GM19043 (cell line): Measurements from ENCODE around the gene CDK1.

Experiments
- ATAC-seq: cut with Tn5 transposase; IDR thresholded peaks from one replicate; pipeline ENCODE4 v1.9.1; 2021; ENCODE audit warnings: low read depth; ENCODE audit not compliant: unreplicated experiment

CDK1 gene

DNA sequence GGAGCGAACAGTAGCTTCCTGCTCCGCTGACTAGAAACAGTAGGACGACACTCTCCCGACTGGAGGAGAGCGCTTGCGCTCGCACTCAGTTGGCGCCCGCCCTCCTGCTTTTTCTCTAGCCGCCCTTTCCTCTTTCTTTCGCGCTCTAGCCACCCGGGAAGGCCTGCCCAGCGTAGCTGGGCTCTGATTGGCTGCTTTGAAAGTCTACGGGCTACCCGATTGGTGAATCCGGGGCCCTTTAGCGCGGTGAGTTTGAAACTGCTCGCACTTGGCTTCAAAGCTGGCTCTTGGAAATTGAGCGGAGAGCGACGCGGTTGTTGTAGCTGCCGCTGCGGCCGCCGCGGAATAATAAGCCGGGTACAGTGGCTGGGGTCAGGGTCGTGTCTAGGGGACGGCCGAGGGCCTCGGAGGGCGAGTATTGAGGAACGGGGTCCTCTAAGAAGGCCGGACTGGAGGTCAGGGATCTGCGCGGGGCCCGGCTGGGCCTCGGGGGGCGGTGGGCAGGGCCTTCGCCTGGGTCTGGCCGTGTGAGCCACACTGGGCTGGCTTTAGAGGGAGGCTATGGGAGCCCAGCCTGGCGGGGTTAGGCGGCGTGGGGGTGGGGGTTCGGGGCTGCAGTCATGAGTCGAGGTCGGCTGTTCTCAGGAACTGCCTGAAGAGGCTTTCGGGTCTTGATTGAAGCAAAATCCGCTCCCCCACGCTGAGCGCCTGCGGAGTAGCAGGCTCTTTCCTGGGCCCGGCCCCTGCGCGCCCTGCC lies at the start of gene CDK1:
CDK1 (plus strand) TSS at position 265 of the 757 bp plus-strand sequence. CDS start 1,688 bp downstream, outside the sequence.
- ATAC-seq = peak; percentile 92

DNA sequence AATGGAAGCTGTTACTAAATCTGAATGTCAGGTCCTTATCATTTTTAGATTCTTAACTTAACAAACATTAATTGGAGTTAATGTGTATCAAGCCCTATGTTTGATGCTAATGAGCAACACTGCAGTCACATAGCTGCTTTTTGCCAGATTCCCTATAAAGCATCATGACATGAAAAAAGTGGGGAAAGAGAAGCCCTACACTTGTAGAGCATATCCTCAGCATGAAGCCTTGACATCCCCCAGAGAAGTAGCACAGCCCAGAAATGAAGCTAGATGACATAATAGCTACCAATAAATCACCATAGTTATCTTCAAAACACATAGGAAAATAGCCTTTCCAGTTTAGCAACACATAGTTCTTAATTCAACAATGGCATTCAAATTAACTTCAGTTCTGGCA lies 49.2 kb upstream of the CDK1 start:
- no peak for ATAC-seq

- ATAC-seq = peak; percentile 80
Measured at GRCh38 chr10:60731134-60731885, 47.0 kb upstream of the CDK1 start.

DNA sequence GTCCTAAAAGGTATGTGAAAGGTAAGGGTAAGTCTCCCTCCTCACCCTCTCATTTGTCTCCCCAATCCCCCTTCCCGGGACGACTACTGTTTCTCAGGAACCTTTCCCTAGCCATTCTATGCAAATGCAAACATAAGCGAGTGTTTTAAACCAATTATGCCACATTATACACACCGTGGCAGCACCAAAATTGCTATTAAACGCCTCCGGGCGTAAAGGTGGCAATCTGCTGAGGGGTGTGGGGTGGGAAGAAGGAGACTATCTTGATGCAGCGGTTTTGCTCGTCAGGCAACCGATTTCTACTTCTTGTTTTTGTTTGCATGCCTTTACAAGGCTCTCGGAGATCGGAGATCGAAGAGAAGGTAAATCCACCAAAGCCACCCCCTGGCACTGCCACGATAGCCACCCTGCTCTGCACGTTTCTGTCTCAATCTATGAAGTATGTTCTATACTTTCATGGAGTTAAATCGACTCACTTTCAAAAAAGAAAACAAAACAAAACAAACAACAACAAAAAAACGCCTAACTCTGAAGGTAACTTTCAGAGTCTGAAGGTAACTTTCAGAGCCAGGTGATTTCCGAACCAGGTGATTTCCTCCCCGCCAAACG lies 46.0 kb upstream of the CDK1 start:
- no peak for ATAC-seq

DNA sequence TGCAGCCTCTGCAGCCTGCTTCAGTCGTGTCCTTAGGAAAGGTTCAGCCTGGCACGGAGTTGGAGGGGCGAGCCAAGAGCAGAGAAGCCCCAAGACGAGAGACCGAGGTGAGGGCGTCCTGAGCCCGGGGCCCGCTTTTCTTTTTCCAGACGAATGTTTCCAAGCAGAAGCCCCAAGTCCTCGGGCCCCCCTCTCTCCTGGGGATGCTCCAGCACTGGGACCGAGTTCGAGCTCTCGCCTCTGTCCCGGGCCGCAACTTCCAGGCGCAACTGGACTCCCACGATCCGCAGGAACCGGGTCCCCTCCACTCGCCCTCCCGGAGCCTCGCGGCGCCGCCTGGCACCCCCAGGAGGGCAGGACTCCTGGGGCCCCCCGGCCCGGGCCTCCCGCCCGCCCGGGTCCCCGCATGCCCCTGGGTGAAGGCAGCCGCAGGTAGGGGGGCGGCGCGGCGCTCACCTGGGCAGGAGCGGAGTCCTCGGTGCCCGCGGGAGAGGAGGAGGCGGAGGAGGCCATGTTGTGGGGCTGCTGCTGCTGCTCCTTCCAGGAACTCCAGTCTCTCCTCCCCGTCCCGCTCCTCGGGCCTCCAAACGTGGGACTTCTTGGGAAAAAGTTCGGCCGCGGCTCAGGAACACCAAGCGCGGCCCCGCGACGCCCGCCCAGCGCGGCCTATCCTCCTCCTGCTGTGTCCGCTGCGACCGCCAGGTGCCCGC lies 45.3 kb upstream of the CDK1 start:
- ATAC-seq = peak; percentile 43

GRCh38 chr10:60733517-60733822 lies 44.8 kb upstream of the CDK1 start:
- no peak for ATAC-seq

DNA sequence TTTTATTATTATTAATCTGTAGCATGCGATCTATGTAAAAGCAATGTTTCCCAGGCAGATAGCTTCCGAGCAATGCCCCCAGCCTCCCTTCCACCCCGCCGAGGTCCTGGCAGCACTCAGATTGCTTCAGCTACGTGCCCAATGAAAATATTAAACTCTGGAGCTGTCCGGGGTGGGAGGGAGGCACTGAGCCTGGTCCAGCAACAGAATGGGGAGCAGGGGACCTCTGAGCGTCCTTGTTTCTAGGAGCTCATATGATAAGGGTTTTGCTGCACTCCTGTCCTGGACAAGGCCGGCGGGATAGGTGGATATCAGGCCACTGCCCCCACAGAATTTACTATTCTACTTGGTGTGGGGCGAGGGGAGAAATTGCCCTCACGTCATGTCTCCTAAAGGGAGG lies 44.5 kb upstream of the CDK1 start:
- ATAC-seq = no peak

- ATAC-seq = no peak
Measured at GRCh38 chr10:60734226-60734625, 44.1 kb upstream of the CDK1 start.

- ATAC-seq = no peak
Measured at GRCh38 chr10:60735244-60735643, 43.0 kb upstream of the CDK1 start.

GRCh38 chr10:60737242-60737641 lies 41.0 kb upstream of the CDK1 start:
- no peak for ATAC-seq

DNA sequence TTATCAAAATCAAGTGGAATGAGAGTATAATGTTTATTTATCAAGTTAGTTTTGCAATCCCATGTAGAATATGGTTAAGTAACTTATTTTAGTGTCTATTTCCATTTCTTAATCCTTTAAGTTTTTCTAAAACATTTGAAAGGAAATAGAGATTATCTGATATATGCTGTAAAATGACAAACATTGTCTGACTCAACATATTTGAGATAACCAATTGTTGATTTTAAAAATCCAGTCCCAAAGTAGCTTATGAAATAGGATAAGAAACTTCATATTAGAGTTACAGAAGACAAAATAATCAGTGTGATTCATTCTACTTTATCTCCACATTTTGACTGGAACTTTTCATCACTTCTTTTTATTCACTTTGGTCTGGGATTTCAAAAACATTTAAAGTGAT lies 38.7 kb upstream of the CDK1 start:
- no peak for ATAC-seq

GRCh38 chr10:60742512-60742911 lies 35.8 kb upstream of the CDK1 start:
- no peak for ATAC-seq

GRCh38 chr10:60747817-60748469 lies 30.3 kb upstream of the CDK1 start:
- no peak for ATAC-seq

- no peak for ATAC-seq
Measured at GRCh38 chr10:60753152-60753551, 25.1 kb upstream of the CDK1 start.

DNA sequence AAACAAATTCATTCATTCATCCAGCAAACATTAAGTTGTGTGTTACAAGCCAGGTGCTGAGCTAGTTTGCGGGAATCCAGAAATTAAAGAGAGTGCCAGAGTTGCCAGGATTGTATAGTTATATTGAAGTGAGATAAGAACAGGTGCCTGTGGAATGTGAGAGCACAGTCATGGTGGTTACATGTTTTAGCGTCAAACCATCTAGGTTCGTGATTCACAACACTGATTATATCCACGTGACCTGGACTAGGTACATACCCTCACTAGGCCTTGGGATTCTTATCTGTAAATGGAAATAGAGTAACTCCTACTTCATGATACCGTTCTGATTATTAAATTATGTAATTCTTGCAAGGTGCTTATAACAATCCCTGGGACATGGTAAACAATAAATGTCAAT lies 24.5 kb upstream of the CDK1 start:
- ATAC-seq = no peak

DNA sequence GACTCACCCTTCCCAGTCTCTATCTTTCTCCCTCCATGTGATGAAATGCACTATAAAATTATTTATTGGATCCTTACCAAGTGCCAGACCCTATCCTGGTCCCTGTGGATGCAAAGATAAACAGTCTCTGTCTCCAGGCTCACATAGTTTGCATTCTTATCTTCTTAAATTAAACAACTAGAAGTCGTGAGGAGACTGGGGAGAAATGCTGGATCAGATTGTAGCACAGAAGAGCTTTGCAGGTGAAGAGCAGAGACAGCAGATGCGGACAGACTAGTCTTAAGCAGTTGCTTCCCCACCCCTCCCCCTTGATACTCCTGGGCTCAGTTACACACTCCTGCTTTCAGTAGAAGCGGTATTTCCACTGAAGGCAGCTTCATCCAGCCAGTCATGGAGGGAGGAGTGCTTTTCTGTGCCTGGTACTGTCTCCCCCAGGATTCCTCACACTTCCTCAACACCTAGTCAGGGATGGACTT lies 20.8 kb upstream of the CDK1 start:
- no peak for ATAC-seq

DNA sequence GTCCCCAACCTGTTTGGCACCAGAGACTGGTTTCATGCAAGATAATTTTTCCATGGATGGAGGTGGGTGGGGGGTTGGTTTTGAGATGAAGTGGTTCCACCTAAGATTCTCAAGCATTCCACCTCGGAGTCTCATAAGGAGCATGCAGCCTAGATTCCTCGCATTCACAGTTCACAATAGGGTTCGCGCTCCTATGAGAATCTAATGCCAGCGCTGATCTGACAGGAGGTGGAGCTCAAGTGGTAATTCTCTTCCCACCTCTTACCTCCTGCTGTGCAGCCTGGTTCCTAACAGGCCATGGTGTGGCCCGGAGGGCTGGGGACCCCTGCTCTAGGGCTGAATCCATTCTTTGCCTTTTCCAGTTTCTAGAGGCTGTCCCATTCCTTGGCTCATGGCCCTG lies 19.1 kb upstream of the CDK1 start:
- ATAC-seq = no peak

GRCh38 chr10:60760711-60761210 lies 17.5 kb upstream of the CDK1 start:
- no peak for ATAC-seq

GRCh38 chr10:60762554-60762953 lies 15.7 kb upstream of the CDK1 start:
- no peak for ATAC-seq

DNA sequence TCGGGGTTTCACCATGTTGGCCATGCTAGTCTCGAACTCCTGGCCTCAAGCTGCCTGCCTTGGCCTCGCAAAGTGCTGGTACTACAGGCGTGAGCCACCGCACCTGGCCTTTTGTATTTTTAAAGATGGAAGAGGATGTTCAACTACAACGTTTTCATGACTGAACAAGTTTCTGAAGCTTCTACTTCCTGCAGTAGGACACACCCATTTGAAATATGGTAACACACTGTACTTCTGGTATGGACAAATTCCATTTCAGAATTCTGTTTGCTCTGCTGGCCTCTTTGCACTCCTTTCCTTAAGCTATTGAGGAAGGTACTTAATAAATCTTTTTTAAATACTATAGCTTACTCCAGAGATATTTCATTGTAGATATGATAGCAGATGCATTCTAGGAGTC lies 10.9 kb upstream of the CDK1 start:
- no peak for ATAC-seq
